Measurements from ENCODE around the gene EPAS1. TPM values are rescaled to one million over a fixed set of nuclear protein-coding genes. Genes with fewer than 3 reads are reported as not detected.

EPAS1 gene
- total and polyA plus RNA-seq, 2 of the 8 experiments (the other 6 are each of a cell fraction or from before 2014, with no cell fraction given): 2.0 to 4.9 TPM

- H3K9ac ChIP-seq (replicated peaks in 1 of 4; ENCODE audit: extremely low read depth in 1 of 4, low read depth in 3 of 4, low read length in 3 of 4): no peak overlapping the region
- no peaks in the 10 kb centered on the region for H3K23me2 ChIP-seq (ENCODE audit: low read depth, low read length)
- no peak overlapping the region for H2BK120ac ChIP-seq (replicated peaks; ENCODE audit: low read depth, low read length)
- H2BK15ac ChIP-seq (ENCODE audit: low read length): no peak overlapping the region
- no peak overlapping the region for H2BK5ac ChIP-seq (ENCODE audit: low read depth, low read length)
- no peak overlapping the region for H4K8ac ChIP-seq (ENCODE audit: extremely low read depth, insufficient read depth, low read length)
- no peak overlapping the region for H3K56ac ChIP-seq (replicated peaks; ENCODE audit: insufficient read length, low read depth, low read length)
- H4K20me1 ChIP-seq (replicated peaks in 1 of 2; ENCODE audit: control insufficient read depth in 1 of 2, insufficient read depth in 2 of 2, low read length in 2 of 2): no peaks in the 10 kb centered on the region
- DNase-seq (ENCODE audit: low read depth in 1 of 2, low spot score in 2 of 2) (no peak), FAIRE-seq (no peak)
- H3K27ac ChIP-seq (ENCODE audit: low read depth, low read length): no peak overlapping the region
- H2BK20ac ChIP-seq (ENCODE audit: low read length): no peak overlapping the region
- WGBS, 2 experiments (ENCODE audit: extremely low coverage in 1 of 2, insufficient coverage in 1 of 2, insufficient read length in 1 of 2, insufficient replicate concordance in 2 of 2, low coverage in 1 of 2, low lambda C conversion rate in 2 of 2, missing lambda C conversion rate in 1 of 2): 100% methylated on average over 1 of the region's 1 CpG; no CpG with 5 or more reads in 1 of the 2 experiments
- CTCF ChIA-PET (ENCODE audit: partially characterized antibody): interaction anchor here (0.6 to 2.5 kb wide), 6 partner anchors 10 to 250 kb away, joined by 4 to 14 read pairs (median 8); no protein-coding TSS in a partner anchor
- H3K4me2 ChIP-seq (ENCODE audit: insufficient read depth in 1 of 2, low read depth in 2 of 2, low read length in 2 of 2): no peak overlapping the region
- no peak overlapping the region for H3K4ac ChIP-seq (replicated peaks; ENCODE audit: insufficient read length, low read depth, low read length)
- H2AK5ac ChIP-seq (ENCODE audit: low read depth, low read length): no peak overlapping the region
- H3K27me3 ChIP-seq (replicated peaks in 1 of 4; ENCODE audit: control insufficient read depth in 3 of 4, extremely low read depth in 1 of 4, insufficient read depth in 3 of 4, low read length in 3 of 4): no peaks in the 10 kb centered on the region; a peak in 2 of 7 replicates
- H2AFZ ChIP-seq (ENCODE audit: low read length): no peak overlapping the region
- H3K79me1 ChIP-seq (ENCODE audit: low read depth, low read length): no peaks in the 10 kb centered on the region
- TF ChIP-seq EP300 (IDR thresholded peaks at IDR 0.05; ENCODE audit: borderline replicate concordance in 1 of 2, low read depth in 2 of 2, low read length in 2 of 2) (no peak), CTBP2 (IDR thresholded peaks at IDR 0.05; ENCODE audit: borderline replicate concordance, insufficient read depth, insufficient read length, low read length) (no peak), MAFK (IDR thresholded peaks at IDR 0.05; ENCODE audit: low read depth, low read length) (no peak)
- H3K18ac ChIP-seq (ENCODE audit: extremely low read depth, low read length): no peak overlapping the region
- POLR2A ChIA-PET (ENCODE audit: partially characterized antibody): no interaction called here
- no peak overlapping the region for H3K23ac ChIP-seq (ENCODE audit: insufficient read length)
- no peak overlapping the region for H2BK12ac ChIP-seq (ENCODE audit: low read depth, low read length)
- H4K91ac ChIP-seq (replicated peaks; ENCODE audit: insufficient read length, low read length): no peak overlapping the region
- no peak overlapping the region for H3K4me3 ChIP-seq (ENCODE audit: extremely low read depth in 1 of 4, insufficient read depth in 2 of 4, low read depth in 3 of 4, low read length in 4 of 4)
- no peaks in the 10 kb centered on the region for H3K9me3 ChIP-seq (ENCODE audit: insufficient read depth in 2 of 2, low read depth in 1 of 2, low read length in 1 of 2)
- no peaks in the 10 kb centered on the region for H3K79me2 ChIP-seq (ENCODE audit: control insufficient read depth in 1 of 2, insufficient read depth in 2 of 2, low read length in 2 of 2)
- H3K4me1 ChIP-seq (replicated peaks in 1 of 4; ENCODE audit: control insufficient read depth in 3 of 4, insufficient read depth in 4 of 4, low read length in 3 of 4): peaks cover 0 to 7% (median 2%) of the 10 kb centered on the region in 4 experiments; a peak in 4 of 7 replicates
- H3K36me3 ChIP-seq (ENCODE audit: control insufficient read depth in 2 of 4, insufficient read depth in 4 of 4, low read length in 3 of 4): no peaks in the 10 kb centered on the region
- H4K5ac ChIP-seq (ENCODE audit: insufficient read length, low read depth, low read length): no peak overlapping the region
- H3K14ac ChIP-seq (ENCODE audit: insufficient read length): no peak overlapping the region
These were observed 31.6 kb downstream of the EPAS1 start for GRCh38 chr2:46328829-46329228.
